GM19043 (cell line): ENCODE results near the gene ENAH.

Experiments
- ATAC-seq: cut with Tn5 transposase; IDR thresholded peaks from one replicate; pipeline ENCODE4 v1.9.1; 2021; ENCODE audit warnings: low read depth; ENCODE audit not compliant: unreplicated experiment

ENAH gene

GRCh38 chr1:225508538-225509375, 144.2 kb downstream of the ENAH start:
- ATAC-seq, result no peak

- no peak for ATAC-seq
Observed at GRCh38 chr1:225506727-225507126, 146.2 kb downstream of the ENAH start.

- no peak for ATAC-seq
Observed at GRCh38 chr1:225504776-225505175, 148.1 kb downstream of the ENAH start.

- no peak for ATAC-seq
Observed at GRCh38 chr1:225500624-225501192, 152.2 kb downstream of the ENAH start.

GRCh38 chr1:225498549-225499136, 154.3 kb downstream of the ENAH start:
- no peak for ATAC-seq

DNA sequence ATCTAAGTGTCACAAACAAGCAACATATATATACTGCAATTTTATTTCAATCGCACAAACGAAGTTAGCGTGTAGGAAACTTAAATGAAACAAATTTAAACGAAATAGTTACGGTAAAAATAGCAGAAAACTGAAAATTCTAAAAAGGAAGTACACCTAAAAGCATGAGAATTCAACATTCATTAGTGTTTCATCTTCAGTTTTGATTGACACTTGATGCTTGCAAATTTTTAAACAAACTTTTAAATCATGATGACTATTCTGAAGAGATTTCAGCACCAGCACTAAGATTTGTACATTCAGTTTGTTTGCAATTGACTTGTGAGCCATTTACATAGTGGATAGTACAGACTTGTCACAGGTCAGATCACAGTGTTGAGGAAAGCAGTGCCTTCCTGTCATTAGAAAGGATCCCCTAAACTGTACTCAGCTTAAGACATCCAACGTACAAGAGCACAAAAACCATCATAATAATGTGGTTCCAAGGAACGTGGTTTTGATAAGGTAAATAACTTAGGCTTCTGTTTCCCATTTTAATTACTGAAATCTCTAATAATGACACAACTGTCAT, 158.0 kb downstream of the ENAH start:
- ATAC-seq, result no peak

GRCh38 chr1:225493591-225494246, 159.2 kb downstream of the ENAH start:
- ATAC-seq, result no peak

GRCh38 chr1:225488676-225489075, 164.2 kb downstream of the ENAH start:
- no peak for ATAC-seq

- no peak for ATAC-seq
Observed at GRCh38 chr1:225486856-225487255, 166.1 kb downstream of the ENAH start.

DNA sequence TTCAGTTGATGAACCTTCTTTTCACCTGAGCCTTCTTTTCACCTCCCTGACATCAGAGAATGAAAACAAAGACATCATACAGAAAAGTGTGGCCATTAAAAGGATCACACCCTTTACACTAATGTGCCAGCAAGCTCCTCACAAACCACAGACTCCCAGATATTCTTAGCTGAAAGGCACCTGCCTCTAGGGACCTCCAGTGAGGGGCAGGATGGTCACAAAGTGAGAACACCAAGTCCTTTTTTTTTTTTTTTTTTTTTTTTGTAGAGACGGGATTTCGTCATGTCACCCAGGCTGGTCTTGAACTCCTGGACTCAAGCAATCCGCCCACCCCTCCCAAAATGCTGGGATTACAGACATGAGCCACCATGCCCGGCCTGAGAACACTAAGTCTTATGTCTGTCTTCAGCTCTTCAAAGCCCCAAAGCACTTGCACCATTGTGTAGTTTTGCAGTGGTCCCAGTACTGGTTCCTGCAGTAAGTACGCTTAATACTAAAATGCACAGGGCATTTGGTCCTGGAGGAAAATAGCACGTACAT, 166.9 kb downstream of the ENAH start:
- ATAC-seq, result no peak

GRCh38 chr1:225485226-225485625, 167.7 kb downstream of the ENAH start:
- no peak for ATAC-seq

DNA sequence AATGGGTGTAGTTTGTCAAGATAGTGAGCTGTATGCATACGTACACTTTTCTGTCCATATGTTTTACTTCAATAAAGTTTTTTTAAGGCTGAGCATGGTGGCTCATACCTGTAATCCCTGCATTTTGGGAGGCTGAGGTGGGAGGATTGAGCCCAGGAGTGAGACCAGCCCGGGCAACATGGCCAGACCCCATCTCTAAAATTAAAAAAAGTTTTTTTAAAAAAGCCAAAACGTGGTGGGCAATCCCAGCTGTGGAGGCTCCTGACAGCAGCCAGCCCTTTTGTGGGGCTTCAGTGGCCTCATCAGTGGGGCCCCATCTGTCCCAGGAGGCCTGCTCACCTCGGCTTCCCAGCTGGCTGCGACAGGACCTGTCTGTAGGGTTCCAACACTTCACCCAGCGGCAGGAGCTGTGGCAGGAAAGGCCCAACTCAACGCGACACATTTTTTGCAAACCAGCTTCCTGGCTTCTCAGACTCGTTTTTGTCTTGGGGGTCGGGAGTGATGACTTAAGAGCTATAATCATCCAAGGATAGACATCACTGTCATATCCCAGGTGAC, 168.2 kb downstream of the ENAH start:
- no peak for ATAC-seq

- no peak for ATAC-seq
Observed at GRCh38 chr1:225483818-225484656, 168.9 kb downstream of the ENAH start.

- no peak for ATAC-seq
Observed at GRCh38 chr1:225482421-225482950, 170.4 kb downstream of the ENAH start.

DNA sequence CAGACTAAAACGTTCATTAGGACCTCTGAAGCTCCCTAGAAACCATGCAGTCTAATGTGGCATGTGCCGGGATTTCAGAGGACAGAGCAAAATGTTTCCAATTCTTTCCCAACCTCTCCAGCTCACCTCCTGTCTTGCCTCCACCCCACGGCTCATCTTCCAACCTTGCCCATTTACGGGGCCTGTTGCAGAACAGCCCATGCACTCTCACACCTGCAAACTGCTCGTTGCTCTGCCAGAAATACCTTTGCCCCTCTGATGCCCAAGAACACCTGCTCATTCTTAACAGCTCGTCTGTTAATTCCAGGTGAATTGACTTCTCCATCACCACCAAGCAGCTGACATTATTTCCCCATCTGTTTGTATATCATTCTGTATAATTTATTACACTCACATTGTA, 171.2 kb downstream of the ENAH start:
- no peak for ATAC-seq

DNA sequence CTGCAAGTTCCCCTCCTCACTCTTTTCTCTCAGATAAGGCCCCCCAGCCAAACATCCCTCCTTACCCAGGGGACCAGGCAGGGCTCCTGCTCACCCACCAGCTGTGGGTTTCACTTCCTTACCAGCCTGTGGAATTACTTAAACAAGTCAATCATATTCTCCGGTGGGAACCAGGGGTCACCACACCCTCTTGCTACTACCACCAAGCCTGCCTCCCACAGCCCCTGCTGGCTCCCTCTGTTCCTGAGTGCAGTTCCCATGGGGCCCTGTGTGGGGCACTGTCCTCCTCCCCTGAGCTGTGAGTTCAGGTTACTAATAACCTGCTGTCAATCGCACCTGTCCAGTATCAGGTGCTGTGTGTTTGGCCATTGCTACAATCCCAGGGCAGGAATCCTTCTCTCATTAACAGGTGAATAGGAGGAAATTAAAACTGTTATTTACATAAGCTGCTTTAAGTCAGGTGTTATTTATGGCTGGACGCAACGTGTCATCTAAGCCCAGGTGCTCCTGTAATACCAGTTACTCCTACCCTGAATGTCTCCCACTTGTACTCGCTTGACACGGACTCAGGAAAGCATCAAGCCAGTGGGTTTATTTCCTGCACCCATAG, 172.0 kb downstream of the ENAH start:
- ATAC-seq, result peak; percentile 77

GRCh38 chr1:225479996-225480720, 172.8 kb downstream of the ENAH start:
- ATAC-seq, result no peak

GRCh38 chr1:225479341-225479740, 173.6 kb downstream of the ENAH start:
- ATAC-seq, result no peak
